ENCODE data around the gene EXOC3L1. TPM values are rescaled to one million over a fixed set of nuclear protein-coding genes. Genes with fewer than 3 reads are reported as not detected.

EXOC3L1 gene
- total RNA-seq, 2 donors from 2014 or later = 0.97 to 1.8 TPM

GRCh38 chr16:67227567-67227921 is 37.6 kb upstream of the EXOC3L1 start:
- Mint-ChIP-seq H3K9me3 (no peaks in the 10 kb centered on the region), H3K27me3 (ENCODE audit: insufficient read depth) (peaks cover 9% of the 10 kb centered on the region), H3K36me3 (ENCODE audit: low read depth) (peaks cover 31% of the 10 kb centered on the region), H3K27ac (peak overlapping the region; percentile 97), H3K4me3 (peak overlapping the region; percentile 96), H3K4me1 (peaks cover 27% of the 10 kb centered on the region)
- DNase-seq = no peak
- TF ChIP-seq CTCF (conservative IDR thresholded peaks at IDR 0.05) = no peak
- no peaks in the 10 kb centered on the region for H3K27me3 ChIP-seq (ENCODE audit: control insufficient read depth, insufficient read depth, low read length, poor library complexity, severe bottlenecking)
- 30 to 31% methylated on average over 3 to 12 of the region's 12 CpGs for WGBS, 2 experiments (ENCODE audit: insufficient coverage in 1 of 2, insufficient read length in 1 of 2)
- H3K4me1 ChIP-seq (ENCODE audit: control insufficient read depth, insufficient read depth, low read length) = peaks cover 3% of the 10 kb centered on the region
- H3K9me3 ChIP-seq (ENCODE audit: control insufficient read depth, low read length) = no peaks in the 10 kb centered on the region
- H3K36me3 ChIP-seq (ENCODE audit: control insufficient read depth, insufficient read depth, low read length) = peaks cover 44% of the 10 kb centered on the region
- H3K27ac ChIP-seq (ENCODE audit: low read depth, low read length) = no peak overlapping the region
- peak overlapping the region; percentile 82 for H3K9ac ChIP-seq (ENCODE audit: extremely low read depth, low read length, poor library complexity, severe bottlenecking)
- H3K4me3 ChIP-seq (ENCODE audit: low read length) = peak overlapping the region; percentile 99

- Histone ChIP-seq H3K27me3 (ENCODE audit: control insufficient read depth, insufficient read depth, low read length, poor library complexity, severe bottlenecking) (no peaks in the 10 kb centered on the region), H3K4me1 (ENCODE audit: control insufficient read depth, insufficient read depth, low read length) (peaks cover 3% of the 10 kb centered on the region), H3K9ac (ENCODE audit: extremely low read depth, low read length, poor library complexity, severe bottlenecking) (peak within 1 kb of the TSS; percentile 82), H3K4me3 (ENCODE audit: low read length) (peak within 1 kb of the TSS; percentile 99), H3K9me3 (ENCODE audit: control insufficient read depth, low read length) (no peaks in the 10 kb centered on the region), H3K27ac (ENCODE audit: low read depth, low read length) (no peak within 1 kb of the TSS), H3K36me3 (ENCODE audit: control insufficient read depth, insufficient read depth, low read length) (peaks cover 39% of the 10 kb centered on the region)
- Mint-ChIP-seq H3K36me3 (ENCODE audit: low read depth) (peaks cover 28% of the 10 kb centered on the region), H3K27ac (peak within 1 kb of the TSS; percentile 97), H3K4me1 (peaks cover 27% of the 10 kb centered on the region), H3K4me3 (peak within 1 kb of the TSS; percentile 96), H3K9me3 (no peaks in the 10 kb centered on the region), H3K27me3 (ENCODE audit: insufficient read depth) (peaks cover 9% of the 10 kb centered on the region)
- WGBS, 2 experiments (ENCODE audit: insufficient coverage in 1 of 2, insufficient read length in 1 of 2) = 0 to 1% methylated on average over 27 to 46 of the region's 46 CpGs
- peak; percentile 100 for DNase-seq
- TF ChIP-seq CTCF (conservative IDR thresholded peaks at IDR 0.05) = peak; percentile 51
Measured at GRCh38 chr16:67226804-67227566, 37.0 kb upstream of the EXOC3L1 start, which contains the start of gene TMEM208. TMEM208 (plus strand) TSS chr16:67227130; CDS start chr16:67227219, 89 bp downstream.

- H3K4me3 Mint-ChIP-seq = peak overlapping the region; percentile 96
- H3K27ac Mint-ChIP-seq = no peak overlapping the region
- TF ChIP-seq CTCF (conservative IDR thresholded peaks at IDR 0.05) = no peak
- no peak overlapping the region for H3K27ac ChIP-seq (ENCODE audit: low read depth, low read length)
- DNase-seq = no peak
- peaks cover 27% of the 10 kb centered on the region for H3K4me1 Mint-ChIP-seq
- peaks cover 9% of the 10 kb centered on the region for H3K27me3 Mint-ChIP-seq (ENCODE audit: insufficient read depth)
- H3K27me3 ChIP-seq (ENCODE audit: control insufficient read depth, insufficient read depth, low read length, poor library complexity, severe bottlenecking) = no peaks in the 10 kb centered on the region
- WGBS, 2 experiments (ENCODE audit: insufficient coverage in 1 of 2, insufficient read length in 1 of 2) = 16 to 27% methylated on average over 12 of the region's 12 CpGs
- H3K4me1 ChIP-seq (ENCODE audit: control insufficient read depth, insufficient read depth, low read length) = peaks cover 3% of the 10 kb centered on the region
- no peaks in the 10 kb centered on the region for H3K9me3 ChIP-seq (ENCODE audit: control insufficient read depth, low read length)
- peak overlapping the region; percentile 99 for H3K4me3 ChIP-seq (ENCODE audit: low read length)
- H3K36me3 Mint-ChIP-seq (ENCODE audit: low read depth) = peaks cover 23% of the 10 kb centered on the region
- no peaks in the 10 kb centered on the region for H3K9me3 Mint-ChIP-seq
- no peak overlapping the region for H3K9ac ChIP-seq (ENCODE audit: extremely low read depth, low read length, poor library complexity, severe bottlenecking)
- peaks cover 33% of the 10 kb centered on the region for H3K36me3 ChIP-seq (ENCODE audit: control insufficient read depth, insufficient read depth, low read length)
Measured at GRCh38 chr16:67226295-67226803, 36.4 kb upstream of the EXOC3L1 start.
